IMR-90 (cell line): ENCODE results near the gene LRRC8E. TPM values are rescaled to one million over a fixed set of nuclear protein-coding genes. Genes with fewer than 3 reads are reported as not detected.
A peak's percentile ranks its signal among the peaks of the same experiment; 100 is the strongest.

Source experiments
- ATAC-seq: fragments of 200-7000 bp; cut with Tn5 transposase; 2 replicates; pipeline ENCODE4 v1.9.1; 2020; ENCODE audit warnings: low read depth, mild to moderate bottlenecking, moderate library complexity
- BruUV-seq: library from RNA; stranded (reverse); fragments of 400-500 nt; replicated peaks from 2 replicates; lab custom pipeline; 2021; lab: Mats Ljungman, UMichigan
- CTCF ChIA-PET: fragments of 300-600 bp; formaldehyde crosslinking; extraction: SDS; loops from one replicate; lab custom pipeline; 2021; ENCODE audit warnings: antibody characterized with exemption; lab: Yijun Ruan, JAX
- POLR2A ChIA-PET: fragments of 300-600 bp; sonication (Branson Sonifier 250); formaldehyde crosslinking; loops from one replicate; lab custom pipeline; 2022; ENCODE audit warnings: antibody characterized with exemption; ENCODE audit not compliant: unreplicated experiment; lab: Charles Lee
- DNase-seq: peaks from one replicate; pipeline ENCODE4 v3.0.0; 2013
- H2AFZ ChIP-seq: replicated peaks from 2 replicates; pipeline ENCODE3; 2013; ENCODE audit warnings: low read length, mild to moderate bottlenecking; ENCODE audit not compliant: poor library complexity
- H2AK5ac ChIP-seq: 2 replicates; pipeline ENCODE4 v1.6.1; 2013; ENCODE audit warnings: low read depth, low read length, inconsistent platforms
- H2AK9ac ChIP-seq: replicated peaks from 2 replicates; pipeline ENCODE3; 2013; ENCODE audit warnings: mild to moderate bottlenecking, low read depth, low read length, moderate library complexity; ENCODE audit not compliant: poor library complexity
- H2BK120ac ChIP-seq: 2 replicates; pipeline ENCODE4 v1.6.1; 2013; ENCODE audit warnings: low read depth, low read length, inconsistent platforms
- H2BK15ac ChIP-seq: 3 replicates; pipeline ENCODE4 v1.6.1; 2013; ENCODE audit warnings: low read depth, low read length, inconsistent platforms
- H2BK20ac ChIP-seq: 2 replicates; pipeline ENCODE4 v1.6.1; 2013; ENCODE audit warnings: low read depth, mild to moderate bottlenecking, inconsistent platforms, low read length, moderate library complexity
- H2BK5ac ChIP-seq: 2 replicates; pipeline ENCODE4 v1.6.1; 2013; ENCODE audit warnings: mild to moderate bottlenecking, low read depth, low read length, inconsistent platforms; ENCODE audit not compliant: poor library complexity, severe bottlenecking
- H3K14ac ChIP-seq: replicated peaks from 2 replicates; pipeline ENCODE4 v1.6.1; 2013; ENCODE audit warnings: low read depth, low read length, inconsistent platforms
- H3K18ac ChIP-seq: 2 replicates; pipeline ENCODE4 v1.6.1; 2013; ENCODE audit warnings: low read depth, low read length, control low read depth
- H3K23ac ChIP-seq: 2 replicates; pipeline ENCODE4 v1.6.1; 2013; ENCODE audit warnings: low read depth, low read length, inconsistent platforms
- H3K27ac ChIP-seq: 2 replicates; pipeline ENCODE4 v1.5.1; 2013; ENCODE audit warnings: mild to moderate bottlenecking, control low read depth, low read length; ENCODE audit not compliant: insufficient read depth
- H3K27me3 ChIP-seq: 2 replicates; pipeline ENCODE4 v1.6.1; 2013; ENCODE audit warnings: low read length; ENCODE audit not compliant: control insufficient read depth, insufficient read depth
- H3K36me3 ChIP-seq: 2 replicates; pipeline ENCODE4 v1.6.1; 2013; ENCODE audit warnings: low read length, mixed read lengths; ENCODE audit not compliant: control insufficient read depth, insufficient read depth
- H3K4ac ChIP-seq: 2 replicates; pipeline ENCODE4 v1.6.1; 2013; ENCODE audit warnings: low read depth, low read length, inconsistent platforms
- H3K4me1 ChIP-seq: 2 replicates; pipeline ENCODE4 v1.6.1; 2013; ENCODE audit warnings: low read length, mixed read lengths; ENCODE audit not compliant: control insufficient read depth, insufficient read depth
- H3K4me2 ChIP-seq: 2 replicates; pipeline ENCODE4 v1.6.1; 2013; ENCODE audit warnings: low read depth, mild to moderate bottlenecking, control low read depth, low read length, moderate library complexity
- H3K4me3 ChIP-seq: 2 replicates; pipeline ENCODE4 v1.5.1; 2013; ENCODE audit warnings: low read depth, mild to moderate bottlenecking, control low read depth, low read length, moderate library complexity; ENCODE audit not compliant: insufficient read depth
- H3K56ac ChIP-seq: 2 replicates; pipeline ENCODE4 v1.6.1; 2013; ENCODE audit warnings: low read length, inconsistent platforms; ENCODE audit not compliant: insufficient read depth; ENCODE audit errors: extremely low read depth
- H3K79me1 ChIP-seq, 2 experiments: 2 replicates each; pipeline ENCODE4 v1.6.1; 2013; ENCODE audit warnings: low read length in 2 of 2, inconsistent platforms in 1 of 2, low read depth in 1 of 2
- H3K9ac ChIP-seq: 2 replicates; pipeline ENCODE4 v1.6.1; 2013; ENCODE audit warnings: low read depth, low read length, control low read depth
- H3K9me1 ChIP-seq: 2 replicates; pipeline ENCODE4 v1.6.1; 2013; ENCODE audit warnings: low read length, inconsistent platforms; ENCODE audit not compliant: insufficient read depth
- H3K9me3 ChIP-seq: 2 replicates; pipeline ENCODE4 v1.6.1; 2013; ENCODE audit warnings: low read length; ENCODE audit not compliant: control insufficient read depth, insufficient read depth
- H4K20me1 ChIP-seq: 2 replicates; pipeline ENCODE4 v1.6.1; 2013; ENCODE audit warnings: low read length, inconsistent platforms; ENCODE audit not compliant: insufficient read depth
- H4K5ac ChIP-seq: 2 replicates; pipeline ENCODE4 v1.6.1; 2013; ENCODE audit warnings: mild to moderate bottlenecking, low read depth, low read length, control low read depth
- H4K8ac ChIP-seq, 2 experiments: 2 replicates each; pipeline ENCODE4 v1.6.1; 2013; ENCODE audit warnings: low read depth in 2 of 2, low read length in 2 of 2, control low read depth in 1 of 2, inconsistent platforms in 1 of 2
- H4K91ac ChIP-seq: 2 replicates; pipeline ENCODE4 v1.6.1; 2013; ENCODE audit warnings: low read depth, low read length, inconsistent platforms; ENCODE audit not compliant: insufficient read depth
- BHLHE40 ChIP-seq: fragments of 150-350 bp; IDR thresholded peaks from 2 replicates; pipeline ENCODE4 v1.6.1; 2016; ENCODE audit warnings: mild to moderate bottlenecking, low read depth, low read length
- CEBPB ChIP-seq: IDR thresholded peaks from 2 replicates; pipeline ENCODE4 v1.6.1; 2012; ENCODE audit warnings: low read depth, low read length, improper control_type of control experiment
- CHD1 ChIP-seq: IDR thresholded peaks from 2 replicates; pipeline ENCODE4 v1.6.1; 2012; ENCODE audit warnings: low read depth, low read length, improper control_type of control experiment
- FOS ChIP-seq: fragments of 150-350 bp; IDR thresholded peaks from 2 replicates; pipeline ENCODE4 v1.6.1; 2016; ENCODE audit warnings: low read depth, low read length
- MXI1 ChIP-seq: IDR thresholded peaks from 2 replicates; pipeline ENCODE4 v1.6.1; 2012; ENCODE audit warnings: low read depth, mild to moderate bottlenecking, low read length, moderate library complexity, borderline replicate concordance
- POLR2A ChIP-seq: IDR thresholded peaks from 2 replicates; pipeline ENCODE4 v1.6.1; 2012; ENCODE audit warnings: mild to moderate bottlenecking, low read depth, low read length
- RAD21 ChIP-seq: IDR thresholded peaks from 2 replicates; pipeline ENCODE4 v1.6.1; 2012; ENCODE audit warnings: low read length, improper control_type of control experiment
- RCOR1 ChIP-seq: IDR thresholded peaks from 2 replicates; pipeline ENCODE4 v1.6.1; 2012; ENCODE audit warnings: mild to moderate bottlenecking, low read length, improper control_type of control experiment; ENCODE audit not compliant: insufficient replicate concordance
- RFX5 ChIP-seq: IDR thresholded peaks from 2 replicates; pipeline ENCODE4 v1.8.0; 2012; ENCODE audit warnings: low read depth, mild to moderate bottlenecking, low read length, moderate library complexity
- WGBS, 2 experiments: methylation state at CpG; one replicate each; pipeline versions ENCODE4 v1.1.5 to v1.1.7; 2013; ENCODE audit warnings: missing lambda C conversion rate in 2 of 2; ENCODE audit not compliant: insufficient read length in 1 of 2; ENCODE audit errors: extremely low coverage in 2 of 2; 5-methylcytosine and 5-hydroxymethylcytosine counted together
- dilution Hi-C: fragments of 300-500 bp; cut with HindIII; formaldehyde crosslinking; loops from one replicate; pipeline ENCODE4 v1.14.3; 2018; ENCODE audit warnings: low sequenced_read_pairs; ENCODE audit not compliant: unreplicated experiment
- in situ Hi-C: fragments of 300-500 bp; cut with MboI; formaldehyde crosslinking; loops from 3 replicates; pipeline ENCODE4 v1.14.3; 2019; ENCODE audit warnings: low sequenced_read_pairs, inconsistent platforms, mixed read lengths
- intact Hi-C: fragments of 100-400 bp; cut with micrococcal nuclease; formaldehyde crosslinking; loops from 2 replicates; pipeline ENCODE4 v1.10.0; 2022
- polyA plus RNA-seq, 3 experiments: library from polyadenylated mRNA; depleted of rRNA; stranded (reverse); fragments of >200 nt; gene quantifications; 2 replicates each; pipeline ENCODE4 v1.2.3, GENCODE V29; 2012; ENCODE audit warnings: low replicate concordance in 1 of 3
- total RNA-seq: library from RNA; depleted of rRNA; stranded (reverse); fragments of >200 nt; gene quantifications from 2 replicates; pipeline ENCODE4 v1.2.3, GENCODE V29; 2012
- TF ChIP-seq, protein P1 (sequence below): fragments of 150-350 bp; IDR thresholded peaks from 2 replicates; pipeline ENCODE4 v1.6.1; 2017; ENCODE audit warnings: mild to moderate bottlenecking, antibody characterized with exemption, low read length, low read depth
- TF ChIP-seq, protein P2 (sequence below): conservative IDR thresholded peaks from 2 replicates; pipeline ENCODE4 v1.5.1; 2012; ENCODE audit warnings: mild to moderate bottlenecking, low read depth, low read length, improper control_type of control experiment

Gene LRRC8E
- total and polyA plus RNA-seq, 2 of the 4 experiments (the other 2 are of a cell fraction): 6.4 to 7.2 TPM

DNA sequence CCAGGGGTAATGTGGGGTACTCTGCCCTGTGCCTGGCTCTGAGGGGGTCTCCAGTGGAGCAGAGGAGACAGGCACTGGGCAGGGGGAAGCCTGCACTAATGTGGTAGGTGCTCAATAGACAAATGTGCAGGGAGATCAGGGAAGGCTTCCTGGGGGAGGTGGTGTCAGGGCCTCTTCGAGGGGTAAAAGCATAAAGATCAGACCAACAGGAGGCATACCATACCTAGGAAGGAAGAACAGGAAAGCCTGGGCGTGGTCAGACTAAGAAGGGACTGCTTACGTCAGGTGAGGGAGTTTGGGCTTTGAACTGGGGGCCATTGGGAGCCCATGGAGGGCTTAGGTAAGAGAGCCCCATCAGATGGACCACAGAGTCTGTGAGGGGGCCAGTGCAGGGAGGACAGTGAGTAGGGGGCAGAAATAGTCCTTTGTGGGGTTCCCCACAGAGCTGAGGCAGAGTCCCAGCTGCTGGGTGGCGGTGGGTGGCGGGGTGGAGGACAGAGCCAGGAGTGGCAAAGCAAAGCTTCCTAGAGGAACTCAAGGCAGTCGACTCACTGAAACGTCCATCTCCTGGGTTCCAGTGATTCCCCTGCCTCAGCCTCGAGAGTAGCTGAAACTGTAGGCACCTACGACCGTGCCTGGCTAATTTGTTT is 22.9 kb upstream of the LRRC8E start:
- Histone ChIP-seq H3K18ac (no peak overlapping the region), H3K23ac (no peak overlapping the region), H2BK15ac (no peak overlapping the region), H2BK20ac (no peak overlapping the region), H3K27me3 (peaks cover 6% of the 10 kb centered on the region; the same call in 1 of the 2 replicates), H3K4me3 (no peak overlapping the region), H4K5ac (no peak overlapping the region), H2AFZ (no peak overlapping the region), H2BK5ac (no peak overlapping the region), H3K56ac (no peak overlapping the region), H2BK120ac (no peak overlapping the region), H3K36me3 (no peaks in the 10 kb centered on the region), H4K20me1 (0 out of 2 replicates have a peak, but pooled peaks cover 7% of the 10 kb centered on the region), H3K14ac (no peak overlapping the region), H2AK9ac (peak overlapping the region; percentile 25), H3K79me1 (no peaks in the 10 kb centered on the region), H2AK5ac (no peak overlapping the region), H3K9ac (no peak overlapping the region), H3K4me1 (peaks cover 12% of the 10 kb centered on the region), H3K4me2 (no peak overlapping the region), H4K91ac (no peak overlapping the region), H3K9me1 (no peaks in the 10 kb centered on the region), H3K9me3 (no peaks in the 10 kb centered on the region), H4K8ac (no peak overlapping the region), H3K4ac (no peak overlapping the region), H3K27ac (no peak overlapping the region)
- ChIA-PET CTCF (no interaction called here), POLR2A (no interaction called here)
- no TSS peak for BruUV-seq
- dilution Hi-C loops (no loop called here), intact Hi-C loops (no loop called here), in situ Hi-C loops (no loop called here)
- ATAC-seq (no peak), DNase-seq (no peak)
- 90% methylated on average over 2 of the region's 10 CpGs; no CpG with 5 or more reads in 1 of the 2 experiments for WGBS, 2 experiments
- TF ChIP-seq CHD1: no peak
- no peak for TF ChIP-seq CEBPB
- no peak for TF ChIP-seq MXI1
- TF ChIP-seq POLR2A: no peak
- no peak for TF ChIP-seq RCOR1
- TF ChIP-seq, protein P1, sequence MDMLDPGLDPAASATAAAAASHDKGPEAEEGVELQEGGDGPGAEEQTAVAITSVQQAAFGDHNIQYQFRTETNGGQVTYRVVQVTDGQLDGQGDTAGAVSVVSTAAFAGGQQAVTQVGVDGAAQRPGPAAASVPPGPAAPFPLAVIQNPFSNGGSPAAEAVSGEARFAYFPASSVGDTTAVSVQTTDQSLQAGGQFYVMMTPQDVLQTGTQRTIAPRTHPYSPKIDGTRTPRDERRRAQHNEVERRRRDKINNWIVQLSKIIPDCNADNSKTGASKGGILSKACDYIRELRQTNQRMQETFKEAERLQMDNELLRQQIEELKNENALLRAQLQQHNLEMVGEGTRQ: no peak
- TF ChIP-seq, protein P2, sequence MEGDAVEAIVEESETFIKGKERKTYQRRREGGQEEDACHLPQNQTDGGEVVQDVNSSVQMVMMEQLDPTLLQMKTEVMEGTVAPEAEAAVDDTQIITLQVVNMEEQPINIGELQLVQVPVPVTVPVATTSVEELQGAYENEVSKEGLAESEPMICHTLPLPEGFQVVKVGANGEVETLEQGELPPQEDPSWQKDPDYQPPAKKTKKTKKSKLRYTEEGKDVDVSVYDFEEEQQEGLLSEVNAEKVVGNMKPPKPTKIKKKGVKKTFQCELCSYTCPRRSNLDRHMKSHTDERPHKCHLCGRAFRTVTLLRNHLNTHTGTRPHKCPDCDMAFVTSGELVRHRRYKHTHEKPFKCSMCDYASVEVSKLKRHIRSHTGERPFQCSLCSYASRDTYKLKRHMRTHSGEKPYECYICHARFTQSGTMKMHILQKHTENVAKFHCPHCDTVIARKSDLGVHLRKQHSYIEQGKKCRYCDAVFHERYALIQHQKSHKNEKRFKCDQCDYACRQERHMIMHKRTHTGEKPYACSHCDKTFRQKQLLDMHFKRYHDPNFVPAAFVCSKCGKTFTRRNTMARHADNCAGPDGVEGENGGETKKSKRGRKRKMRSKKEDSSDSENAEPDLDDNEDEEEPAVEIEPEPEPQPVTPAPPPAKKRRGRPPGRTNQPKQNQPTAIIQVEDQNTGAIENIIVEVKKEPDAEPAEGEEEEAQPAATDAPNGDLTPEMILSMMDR: no peak
- no peak for TF ChIP-seq RAD21
- no peak for TF ChIP-seq FOS
- no peak for TF ChIP-seq RFX5
- TF ChIP-seq BHLHE40: no peak
